ENCODE data around the gene EPOP.

The EPOP gene

DNA sequence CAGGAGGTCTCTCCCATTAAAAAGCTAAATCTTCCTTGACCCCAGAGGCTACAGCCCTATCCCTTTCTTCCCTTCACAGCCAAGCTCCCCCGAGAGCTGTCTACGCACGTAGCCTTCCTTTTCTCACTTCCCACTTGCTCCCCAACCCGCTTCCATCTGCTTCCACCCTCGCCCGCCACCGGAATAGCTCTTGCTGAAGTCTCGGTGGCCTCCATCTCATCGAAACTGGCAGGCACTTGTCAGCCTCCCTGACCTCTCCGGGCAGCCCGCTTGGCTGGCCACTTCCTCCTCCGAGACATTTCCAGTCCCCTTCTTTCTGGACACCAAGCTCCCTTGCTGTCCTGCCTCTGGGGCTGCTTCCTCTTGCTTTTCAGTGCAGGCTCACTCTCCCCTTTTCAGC is 10.7 kb upstream of the EPOP start:
- Histone ChIP-seq H3K4me3 (ENCODE audit: low read length, poor library complexity, severe bottlenecking) (no peak overlapping the region), H3K27me3 (ENCODE audit: insufficient read depth, low read length, poor library complexity, severe bottlenecking) (no peaks in the 10 kb centered on the region), H4K20me1 (ENCODE audit: insufficient read depth, low read length, poor library complexity, severe bottlenecking) (no peaks in the 10 kb centered on the region), H3K79me2 (ENCODE audit: insufficient read depth, low read length) (no peaks in the 10 kb centered on the region), H3K9ac (ENCODE audit: low read depth, low read length, poor library complexity, severe bottlenecking) (no peak overlapping the region), H2AFZ (ENCODE audit: low read length) (no peak overlapping the region), H3K9me3 (ENCODE audit: insufficient read depth, low read depth, low read length) (no peaks in the 10 kb centered on the region), H3K4me1 (ENCODE audit: insufficient read depth, low read length, poor library complexity, severe bottlenecking) (no peaks in the 10 kb centered on the region), H3K4me2 (ENCODE audit: low read depth, low read length, poor library complexity, severe bottlenecking) (no peak overlapping the region), H3K36me3 (ENCODE audit: insufficient read depth, low read length) (no peaks in the 10 kb centered on the region), H3F3A (ENCODE audit: low read depth) (no peaks in the 10 kb centered on the region), H3K9me2 (replicated peaks; ENCODE audit: low read depth, low read length) (no peaks in the 10 kb centered on the region)
- TF ChIP-seq CTCF (conservative IDR thresholded peaks at IDR 0.05; ENCODE audit: low read length) (no peak), EZH2phosphoT487 (IDR thresholded peaks at IDR 0.05; ENCODE audit: borderline replicate concordance) (no peak)

DNA sequence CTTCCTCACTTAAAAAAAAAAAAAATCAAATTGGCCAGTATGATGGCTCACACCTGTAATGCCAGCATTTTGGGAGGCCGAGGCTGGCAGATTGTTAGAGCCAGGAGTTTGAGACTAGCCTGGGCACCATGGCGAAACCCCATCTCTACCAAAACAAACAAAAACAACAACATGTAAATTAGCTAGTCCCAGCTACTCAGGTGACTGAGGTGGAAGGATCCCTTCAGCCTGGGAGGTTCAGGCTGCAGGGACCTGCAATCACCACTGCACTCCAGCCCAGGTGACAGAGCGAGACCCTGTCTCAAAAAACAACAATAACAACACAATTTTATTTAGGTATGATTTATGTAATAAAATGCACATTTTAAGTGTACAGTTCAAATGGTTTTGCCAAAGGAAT is 6.3 kb upstream of the EPOP start:
- TF ChIP-seq EZH2phosphoT487 (IDR thresholded peaks at IDR 0.05; ENCODE audit: borderline replicate concordance), result no peak
- TF ChIP-seq CTCF (conservative IDR thresholded peaks at IDR 0.05; ENCODE audit: low read length), result no peak
- no peaks in the 10 kb centered on the region for H3K9me3 ChIP-seq (ENCODE audit: insufficient read depth, low read depth, low read length)
- peaks cover 5% of the 10 kb centered on the region for H3K4me1 ChIP-seq (ENCODE audit: insufficient read depth, low read length, poor library complexity, severe bottlenecking)
- no peak overlapping the region for H2AFZ ChIP-seq (ENCODE audit: low read length)
- H3K9ac ChIP-seq (ENCODE audit: low read depth, low read length, poor library complexity, severe bottlenecking), result no peak overlapping the region
- H4K20me1 ChIP-seq (ENCODE audit: insufficient read depth, low read length, poor library complexity, severe bottlenecking), result no peaks in the 10 kb centered on the region
- no peak overlapping the region for H3K4me3 ChIP-seq (ENCODE audit: low read length, poor library complexity, severe bottlenecking)
- no peaks in the 10 kb centered on the region for H3K27me3 ChIP-seq (ENCODE audit: insufficient read depth, low read length, poor library complexity, severe bottlenecking)
- no peaks in the 10 kb centered on the region for H3F3A ChIP-seq (ENCODE audit: low read depth)
- H3K79me2 ChIP-seq (ENCODE audit: insufficient read depth, low read length), result no peaks in the 10 kb centered on the region
- H3K9me2 ChIP-seq (replicated peaks; ENCODE audit: low read depth, low read length), result no peaks in the 10 kb centered on the region
- H3K4me2 ChIP-seq (ENCODE audit: low read depth, low read length, poor library complexity, severe bottlenecking), result no peak overlapping the region
- H3K36me3 ChIP-seq (ENCODE audit: insufficient read depth, low read length), result no peaks in the 10 kb centered on the region

GRCh38 chr17:38677819-38678218 is 3.1 kb upstream of the EPOP start:
- Histone ChIP-seq H3K4me2 (ENCODE audit: low read depth, low read length, poor library complexity, severe bottlenecking) (no peak overlapping the region), H4K20me1 (ENCODE audit: insufficient read depth, low read length, poor library complexity, severe bottlenecking) (no peaks in the 10 kb centered on the region), H3K9me3 (ENCODE audit: insufficient read depth, low read depth, low read length) (no peaks in the 10 kb centered on the region), H3K36me3 (ENCODE audit: insufficient read depth, low read length) (no peaks in the 10 kb centered on the region), H3K27me3 (ENCODE audit: insufficient read depth, low read length, poor library complexity, severe bottlenecking) (no peaks in the 10 kb centered on the region), H3K9ac (ENCODE audit: low read depth, low read length, poor library complexity, severe bottlenecking) (no peak overlapping the region), H3K9me2 (replicated peaks; ENCODE audit: low read depth, low read length) (no peaks in the 10 kb centered on the region), H3F3A (ENCODE audit: low read depth) (no peaks in the 10 kb centered on the region), H3K4me1 (ENCODE audit: insufficient read depth, low read length, poor library complexity, severe bottlenecking) (peaks cover 7% of the 10 kb centered on the region), H3K79me2 (ENCODE audit: insufficient read depth, low read length) (peaks cover 11% of the 10 kb centered on the region; the same call in 1 of the 2 replicates), H2AFZ (ENCODE audit: low read length) (no peak overlapping the region), H3K4me3 (ENCODE audit: low read length, poor library complexity, severe bottlenecking) (no peak overlapping the region)
- TF ChIP-seq EZH2phosphoT487 (IDR thresholded peaks at IDR 0.05; ENCODE audit: borderline replicate concordance) (no peak), CTCF (conservative IDR thresholded peaks at IDR 0.05; ENCODE audit: low read length) (no peak)

All from Loucy (cell line).